ENCODE results near the gene TM9SF2. TPM values are rescaled to one million over a fixed set of nuclear protein-coding genes. Genes with fewer than 3 reads are reported as not detected.

TM9SF2 gene
- polyA plus RNA-seq, 3 donors, result 54.0 to 255 (median 218) TPM

DNA sequence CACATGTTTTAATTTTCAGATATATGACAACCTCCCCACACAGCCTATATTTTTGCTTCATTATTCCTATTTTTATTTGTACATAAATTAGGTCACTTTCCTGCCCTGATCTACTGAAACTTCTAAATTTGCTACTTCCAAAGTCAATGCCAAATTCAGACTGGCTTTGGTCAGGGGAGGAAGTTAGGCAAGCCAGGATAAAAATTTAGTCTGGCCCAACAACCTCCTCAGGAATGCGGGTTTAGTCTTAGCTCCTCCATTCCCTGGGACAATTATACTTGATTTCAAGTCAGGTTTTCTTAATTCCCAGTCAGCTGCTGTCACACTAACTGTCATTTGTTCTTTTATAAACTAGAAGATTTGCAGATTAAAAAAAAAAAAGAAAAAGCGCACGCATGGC is 84.3 kb downstream of the TM9SF2 start:
- Histone ChIP-seq H4K20me1 (ENCODE audit: insufficient read depth, low read length) (no peaks in the 10 kb centered on the region), H3K4me1 (ENCODE audit: control insufficient read depth in 1 of 2, insufficient read depth in 2 of 2, low read length in 2 of 2) (no peaks in the 10 kb centered on the region), H3K9me3 (replicated peaks in 1 of 2; ENCODE audit: control insufficient read depth in 1 of 2, insufficient read depth in 1 of 2, low read length in 2 of 2) (no peaks in the 10 kb centered on the region), H3K4me3 (replicated peaks in 1 of 3; ENCODE audit: low read depth in 2 of 3, low read length in 3 of 3) (no peak overlapping the region), H3K79me2 (ENCODE audit: insufficient read depth, low read length) (no peaks in the 10 kb centered on the region), H3K36me3 (replicated peaks in 1 of 2; ENCODE audit: control insufficient read depth in 1 of 2, insufficient read depth in 2 of 2, low read length in 2 of 2) (no peaks in the 10 kb centered on the region), H3K4me2 (replicated peaks; ENCODE audit: extremely low read depth, low read length, poor library complexity, severe bottlenecking) (no peak overlapping the region), H3K9ac (ENCODE audit: insufficient read depth, low read length, poor library complexity, severe bottlenecking) (no peak overlapping the region), H2AFZ (ENCODE audit: insufficient read depth, low read depth, low read length, poor library complexity, severe bottlenecking) (no peak overlapping the region), H3K27me3 (ENCODE audit: control insufficient read depth in 2 of 2, insufficient read depth in 2 of 2, low read length in 2 of 2) (no peaks in the 10 kb centered on the region), H3K27ac (ENCODE audit: low read depth in 1 of 2, low read length in 2 of 2) (no peak overlapping the region)
- Mint-ChIP-seq H3K27ac (no peak overlapping the region), H3K36me3 (no peaks in the 10 kb centered on the region), H3K4me1 (no peaks in the 10 kb centered on the region), H3K4me3 (no peak overlapping the region), H3K9me3 (no peaks in the 10 kb centered on the region), H3K27me3 (ENCODE audit: low read depth in 3 of 3) (peaks cover 1 to 7% (median 3%) of the 10 kb centered on the region in 3 donors)
- TF ChIP-seq, protein P1, sequence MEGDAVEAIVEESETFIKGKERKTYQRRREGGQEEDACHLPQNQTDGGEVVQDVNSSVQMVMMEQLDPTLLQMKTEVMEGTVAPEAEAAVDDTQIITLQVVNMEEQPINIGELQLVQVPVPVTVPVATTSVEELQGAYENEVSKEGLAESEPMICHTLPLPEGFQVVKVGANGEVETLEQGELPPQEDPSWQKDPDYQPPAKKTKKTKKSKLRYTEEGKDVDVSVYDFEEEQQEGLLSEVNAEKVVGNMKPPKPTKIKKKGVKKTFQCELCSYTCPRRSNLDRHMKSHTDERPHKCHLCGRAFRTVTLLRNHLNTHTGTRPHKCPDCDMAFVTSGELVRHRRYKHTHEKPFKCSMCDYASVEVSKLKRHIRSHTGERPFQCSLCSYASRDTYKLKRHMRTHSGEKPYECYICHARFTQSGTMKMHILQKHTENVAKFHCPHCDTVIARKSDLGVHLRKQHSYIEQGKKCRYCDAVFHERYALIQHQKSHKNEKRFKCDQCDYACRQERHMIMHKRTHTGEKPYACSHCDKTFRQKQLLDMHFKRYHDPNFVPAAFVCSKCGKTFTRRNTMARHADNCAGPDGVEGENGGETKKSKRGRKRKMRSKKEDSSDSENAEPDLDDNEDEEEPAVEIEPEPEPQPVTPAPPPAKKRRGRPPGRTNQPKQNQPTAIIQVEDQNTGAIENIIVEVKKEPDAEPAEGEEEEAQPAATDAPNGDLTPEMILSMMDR (IDR thresholded peaks at IDR 0.05), result no peak
- whole genome bisulfite sequencing (ENCODE audit: insufficient coverage), result no CpG with 5 or more reads among the region's 3 CpGs
- no peak for DNase-seq
- intact Hi-C loops (cut with micrococcal nuclease), result no loop called here

DNA sequence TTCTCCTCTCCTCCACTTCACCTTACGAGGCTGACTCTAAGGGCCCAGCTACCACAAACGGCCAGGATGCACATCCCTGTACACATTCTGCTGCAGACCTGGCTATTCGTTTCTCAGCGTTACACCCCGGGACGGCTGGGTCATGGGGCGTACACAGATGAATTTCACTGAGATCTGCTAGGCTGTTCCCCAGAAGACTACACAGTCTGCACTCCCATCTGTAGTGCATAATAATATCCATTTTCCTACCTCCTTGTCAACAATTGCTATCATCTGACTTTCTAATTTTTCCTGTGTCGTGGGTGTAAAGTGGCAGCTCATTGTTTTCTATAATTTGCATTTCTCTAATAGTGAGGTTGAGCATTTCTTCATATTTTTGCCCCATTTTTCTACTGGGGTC is 85.7 kb downstream of the TM9SF2 start:
- H3K27ac Mint-ChIP-seq, result no peak overlapping the region
- H3K27ac ChIP-seq (ENCODE audit: low read depth in 1 of 2, low read length in 2 of 2), result no peak overlapping the region
- no peaks in the 10 kb centered on the region for H3K36me3 Mint-ChIP-seq
- no peaks in the 10 kb centered on the region for H3K4me1 Mint-ChIP-seq
- H3K79me2 ChIP-seq (ENCODE audit: insufficient read depth, low read length), result no peaks in the 10 kb centered on the region
- H3K36me3 ChIP-seq (replicated peaks in 1 of 2; ENCODE audit: control insufficient read depth in 1 of 2, insufficient read depth in 2 of 2, low read length in 2 of 2), result no peaks in the 10 kb centered on the region
- intact Hi-C loops (cut with micrococcal nuclease), result no loop called here
- no peaks in the 10 kb centered on the region for H3K27me3 ChIP-seq (ENCODE audit: control insufficient read depth in 2 of 2, insufficient read depth in 2 of 2, low read length in 2 of 2)
- H3K27me3 Mint-ChIP-seq (ENCODE audit: low read depth in 3 of 3), result peaks cover 1 to 7% (median 3%) of the 10 kb centered on the region in 3 donors
- H3K4me3 ChIP-seq (replicated peaks in 1 of 3; ENCODE audit: low read depth in 2 of 3, low read length in 3 of 3), result no peak overlapping the region
- no peak overlapping the region for H3K9ac ChIP-seq (ENCODE audit: insufficient read depth, low read length, poor library complexity, severe bottlenecking)
- H3K9me3 Mint-ChIP-seq, result no peaks in the 10 kb centered on the region
- H3K4me3 Mint-ChIP-seq, result no peak overlapping the region
- TF ChIP-seq, protein P1 (IDR thresholded peaks at IDR 0.05), result no peak
- no peak overlapping the region for H3K4me2 ChIP-seq (replicated peaks; ENCODE audit: extremely low read depth, low read length, poor library complexity, severe bottlenecking)
- no peaks in the 10 kb centered on the region for H4K20me1 ChIP-seq (ENCODE audit: insufficient read depth, low read length)
- no peak for DNase-seq
- no peaks in the 10 kb centered on the region for H3K9me3 ChIP-seq (replicated peaks in 1 of 2; ENCODE audit: control insufficient read depth in 1 of 2, insufficient read depth in 1 of 2, low read length in 2 of 2)
- no peak overlapping the region for H2AFZ ChIP-seq (ENCODE audit: insufficient read depth, low read depth, low read length, poor library complexity, severe bottlenecking)
- H3K4me1 ChIP-seq (ENCODE audit: control insufficient read depth in 1 of 2, insufficient read depth in 2 of 2, low read length in 2 of 2), result no peaks in the 10 kb centered on the region
- WGBS (ENCODE audit: insufficient coverage), result 92% methylated on average over 7 of the region's 8 CpGs

Data from CD14-positive monocyte (primary cell).